OCI-LY3 (cell line): ENCODE results near the gene C4BPB.

Experiments
- H2AFZ ChIP-seq: fragments of 200-600, 300-600 bp; shearing (Covaris generic); 2 replicates; pipeline ENCODE4 v1.6.0; 2014; ENCODE audit warnings: antibody characterized with exemption, low read depth, low read length
- H3K27ac ChIP-seq: fragments of 200-600, 300-600 bp; sonication (generic); 2 replicates; pipeline ENCODE4 v1.5.1; 2014; ENCODE audit warnings: mild to moderate bottlenecking, low read length, moderate library complexity, mixed read lengths
- H3K27me3 ChIP-seq: fragments of 200-600, 300-600 bp; sonication (generic); 2 replicates; pipeline ENCODE4 v1.6.1; 2014; ENCODE audit warnings: low read depth, low read length, mixed read lengths
- H3K36me3 ChIP-seq: fragments of 200-600, 300-600 bp; sonication (generic); replicated peaks from 2 replicates; pipeline ENCODE3; 2014; ENCODE audit warnings: low read depth, low read length, mixed read lengths
- H3K4me1 ChIP-seq: fragments of 300-600, 200-600 bp; sonication (generic); 2 replicates; pipeline ENCODE4 v1.6.1; 2014; ENCODE audit warnings: low read length, mixed read lengths
- H3K4me2 ChIP-seq: fragments of 200-600, 300-600 bp; sonication (generic); 2 replicates; pipeline ENCODE4 v1.6.1; 2014; ENCODE audit warnings: low read length, mixed read lengths
- H3K4me3 ChIP-seq: fragments of 300-600, 200-600 bp; sonication (generic); 2 replicates; pipeline ENCODE4 v1.5.1; 2014; ENCODE audit warnings: antibody characterized with exemption, mild to moderate bottlenecking, low read length, moderate library complexity
- H3K79me2 ChIP-seq: fragments of 300-600, 200-600 bp; shearing (Covaris generic); 2 replicates; pipeline ENCODE4 v1.6.1; 2014; ENCODE audit warnings: mild to moderate bottlenecking, low read length, mixed read lengths
- H3K9ac ChIP-seq: fragments of 300-600, 200-600 bp; shearing (Covaris generic); 2 replicates; pipeline ENCODE4 v1.6.0; 2014; ENCODE audit warnings: mild to moderate bottlenecking, low read length, moderate library complexity
- H3K9me3 ChIP-seq: fragments of 200-600, 300-600 bp; shearing (Covaris generic); 2 replicates; pipeline ENCODE4 v1.6.1; 2014; ENCODE audit warnings: low read length, mixed read lengths; ENCODE audit not compliant: insufficient read depth
- H4K20me1 ChIP-seq: fragments of 200-600, 300-600 bp; sonication (generic); 2 replicates; pipeline ENCODE4 v1.6.1; 2016; ENCODE audit warnings: low read length, mixed read lengths; ENCODE audit not compliant: insufficient read depth
- CTCF ChIP-seq: fragments of 200-600, 300-600 bp; sonication (generic); IDR thresholded peaks from 2 replicates; pipeline ENCODE4 v1.5.1; 2014; ENCODE audit warnings: antibody characterized with exemption, low read length, low read depth
- EZH2phosphoT487 ChIP-seq: fragments of 200-600 bp; shearing (Covaris generic); IDR thresholded peaks from 2 replicates; pipeline ENCODE4 v1.6.1; 2018; ENCODE audit warnings: antibody characterized with exemption, mixed run types, low read depth

The C4BPB gene

GRCh38 chr1:207130252-207131036 is 41.8 kb downstream of the C4BPB start:
- H3K4me2 ChIP-seq: no peak overlapping the region
- no peaks in the 10 kb centered on the region for H3K27me3 ChIP-seq
- TF ChIP-seq CTCF (no peak), EZH2phosphoT487 (no peak)
- H3K27ac ChIP-seq: no peak overlapping the region
- no peak overlapping the region for H3K9ac ChIP-seq
- H3K4me3 ChIP-seq: no peak overlapping the region
- H3K4me1 ChIP-seq: no peaks in the 10 kb centered on the region
- H4K20me1 ChIP-seq: no peaks in the 10 kb centered on the region
- H2AFZ ChIP-seq: no peak overlapping the region
- no peaks in the 10 kb centered on the region for H3K79me2 ChIP-seq
- peaks cover 5% of the 10 kb centered on the region for H3K36me3 ChIP-seq
- H3K9me3 ChIP-seq: peaks cover 32% of the 10 kb centered on the region

GRCh38 chr1:207131163-207131562 is 42.5 kb downstream of the C4BPB start:
- no peak overlapping the region for H3K4me3 ChIP-seq
- H3K4me1 ChIP-seq: no peaks in the 10 kb centered on the region
- H3K79me2 ChIP-seq: no peaks in the 10 kb centered on the region
- no peak overlapping the region for H2AFZ ChIP-seq
- H3K36me3 ChIP-seq: peaks cover 5% of the 10 kb centered on the region
- peaks cover 32% of the 10 kb centered on the region for H3K9me3 ChIP-seq
- H3K27me3 ChIP-seq: no peaks in the 10 kb centered on the region
- H3K4me2 ChIP-seq: no peak overlapping the region
- TF ChIP-seq EZH2phosphoT487: no peak
- no peak for TF ChIP-seq CTCF
- no peak overlapping the region for H3K27ac ChIP-seq
- H4K20me1 ChIP-seq: no peaks in the 10 kb centered on the region
- H3K9ac ChIP-seq: no peak overlapping the region

- Histone ChIP-seq H3K4me1 (no peaks in the 10 kb centered on the region), H3K4me2 (no peak overlapping the region), H2AFZ (no peak overlapping the region), H3K27ac (no peak overlapping the region), H3K36me3 (no peaks in the 10 kb centered on the region), H3K4me3 (no peak overlapping the region), H3K27me3 (no peaks in the 10 kb centered on the region), H3K9ac (no peak overlapping the region), H3K9me3 (peaks cover 11% of the 10 kb centered on the region; the same call in 1 of the 2 replicates), H3K79me2 (no peaks in the 10 kb centered on the region), H4K20me1 (no peaks in the 10 kb centered on the region)
- TF ChIP-seq CTCF (no peak), EZH2phosphoT487 (no peak)
These were observed 45.9 kb downstream of the C4BPB start for GRCh38 chr1:207134581-207134980.

- Histone ChIP-seq H3K27me3 (no peaks in the 10 kb centered on the region), H3K9ac (no peak overlapping the region), H3K4me3 (no peak overlapping the region), H3K4me2 (no peak overlapping the region), H3K79me2 (no peaks in the 10 kb centered on the region), H2AFZ (no peak overlapping the region), H3K9me3 (no peaks in the 10 kb centered on the region), H3K4me1 (no peaks in the 10 kb centered on the region), H4K20me1 (no peaks in the 10 kb centered on the region), H3K36me3 (no peaks in the 10 kb centered on the region), H3K27ac (no peak overlapping the region)
- no peak for TF ChIP-seq EZH2phosphoT487
These were observed 51.0 kb downstream of the C4BPB start for GRCh38 chr1:207139616-207140015.
